Measurements from ENCODE around the gene MAPK14. TPM values are rescaled to one million over a fixed set of nuclear protein-coding genes. Genes with fewer than 3 reads are reported as not detected.

MAPK14 gene
- total and polyA plus RNA-seq, 2 donors (not counting 3 experiments of a cell fraction or from before 2014, with no cell fraction given): 33.3 to 54.1 TPM

- Histone ChIP-seq H3K4me1 (ENCODE audit: control insufficient read depth, extremely low read depth, insufficient read depth, low read length) (peaks cover 10% of the 10 kb centered on the region), H3K36me3 (ENCODE audit: control insufficient read depth in 2 of 2, extremely low read depth in 1 of 2, insufficient read depth in 2 of 2, low read length in 2 of 2) (no peaks in the 10 kb centered on the region), H2AFZ (ENCODE audit: low read depth, low read length) (no peak overlapping the region), H3K9me3 (replicated peaks; ENCODE audit: control insufficient read depth, insufficient read depth, low read length) (no peaks in the 10 kb centered on the region), H3K9ac (replicated peaks; ENCODE audit: extremely low read depth, insufficient read depth, low read length) (no peak overlapping the region), H3K9me1 (replicated peaks; ENCODE audit: control insufficient read depth, extremely low read depth, insufficient read depth, low read length) (no peaks in the 10 kb centered on the region), H3K79me2 (ENCODE audit: control insufficient read depth, insufficient read depth, low read length) (peaks cover 95% of the 10 kb centered on the region), H3K4me2 (ENCODE audit: insufficient read depth, low read length) (no peak overlapping the region), H3K27me3 (ENCODE audit: control insufficient read depth in 2 of 2, insufficient read depth in 2 of 2, low read length in 2 of 2) (no peaks in the 10 kb centered on the region), H4K20me1 (replicated peaks; ENCODE audit: control insufficient read depth, extremely low read depth, insufficient read depth, low read length) (peaks cover 10% of the 10 kb centered on the region), H3K27ac (ENCODE audit: insufficient read depth, low read depth, low read length) (no peak overlapping the region), H3K4me3 (replicated peaks in 1 of 3; ENCODE audit: insufficient read depth in 1 of 3, low read depth in 1 of 3, low read length in 3 of 3) (no peak overlapping the region)
- TF ChIP-seq JUN (IDR thresholded peaks at IDR 0.05; ENCODE audit: borderline replicate concordance, insufficient read depth, insufficient read length, low read depth) (no peak), EZH2 (IDR thresholded peaks at IDR 0.05; ENCODE audit: borderline replicate concordance, low read depth, low read length, severe bottlenecking) (no peak), GATA2 (IDR thresholded peaks at IDR 0.05; ENCODE audit: insufficient read depth, insufficient read length, low read depth, low read length) (no peak), MYC (IDR thresholded peaks at IDR 0.05; ENCODE audit: low read depth, low read length) (no peak), POLR2AphosphoS5 (IDR thresholded peaks at IDR 0.05; ENCODE audit: insufficient read depth, low read depth, low read length) (no peak)
- no peak for FAIRE-seq
- BruUV-seq (replicated peaks): no TSS peak
- ChIA-PET CTCF (interaction anchor here (1.2 kb wide), 1 partner anchor 87 kb away, joined by 3 read pairs; no protein-coding TSS in a partner anchor), POLR2A (interaction anchor here (0.7 kb wide), 1 partner anchor 12 kb away, joined by 3 read pairs; no protein-coding TSS in a partner anchor)
- no peak for DNase-seq (ENCODE audit: low read depth, low spot score)
- dilution Hi-C loops (cut with MboI; ENCODE audit: extremely low pct_ligation_motif_present, low sequenced_read_pairs) (no loop called here), intact Hi-C loops (cut with micrococcal nuclease) (no loop called here)
Measured at GRCh38 chr6:36034441-36034840, 6.8 kb downstream of the MAPK14 start.

- ChIA-PET POLR2A (no interaction called here), CTCF (interaction anchor here (0.6 to 1.1 kb wide), 2 partner anchors 60 to 160 kb away, joined by 3 to 6 read pairs; no protein-coding TSS in a partner anchor)
- BruUV-seq (replicated peaks): no TSS peak
- FAIRE-seq (no peak), DNase-seq (ENCODE audit: low read depth, low spot score) (no peak)
- Histone ChIP-seq H3K4me3 (replicated peaks in 1 of 3; ENCODE audit: insufficient read depth in 1 of 3, low read depth in 1 of 3, low read length in 3 of 3) (no peak overlapping the region), H3K9ac (replicated peaks; ENCODE audit: extremely low read depth, insufficient read depth, low read length) (no peak overlapping the region), H3K9me1 (replicated peaks; ENCODE audit: control insufficient read depth, extremely low read depth, insufficient read depth, low read length) (no peaks in the 10 kb centered on the region), H3K9me3 (replicated peaks; ENCODE audit: control insufficient read depth, insufficient read depth, low read length) (no peaks in the 10 kb centered on the region), H3K4me1 (ENCODE audit: control insufficient read depth, extremely low read depth, insufficient read depth, low read length) (peaks cover 10% of the 10 kb centered on the region), H3K27me3 (ENCODE audit: control insufficient read depth in 2 of 2, insufficient read depth in 2 of 2, low read length in 2 of 2) (no peaks in the 10 kb centered on the region), H3K36me3 (ENCODE audit: control insufficient read depth in 2 of 2, extremely low read depth in 1 of 2, insufficient read depth in 2 of 2, low read length in 2 of 2) (no peaks in the 10 kb centered on the region), H3K4me2 (ENCODE audit: insufficient read depth, low read length) (no peak overlapping the region), H4K20me1 (replicated peaks; ENCODE audit: control insufficient read depth, extremely low read depth, insufficient read depth, low read length) (peaks cover 10% of the 10 kb centered on the region), H3K79me2 (ENCODE audit: control insufficient read depth, insufficient read depth, low read length) (peaks cover 94% of the 10 kb centered on the region), H3K27ac (ENCODE audit: insufficient read depth, low read depth, low read length) (no peak overlapping the region), H2AFZ (ENCODE audit: low read depth, low read length) (no peak overlapping the region)
- intact Hi-C loops (cut with micrococcal nuclease): no loop called here
- TF ChIP-seq MAX (IDR thresholded peaks at IDR 0.05; ENCODE audit: insufficient read depth, insufficient read length) (no peak), FOS (IDR thresholded peaks at IDR 0.05; ENCODE audit: borderline replicate concordance, insufficient read depth, low read length) (no peak), GATA2 (IDR thresholded peaks at IDR 0.05; ENCODE audit: insufficient read depth, insufficient read length, low read depth, low read length) (no peak), CTCF (IDR thresholded peaks at IDR 0.05; ENCODE audit: extremely low read depth in 1 of 2, insufficient read depth in 1 of 2, low read depth in 1 of 2, low read length in 2 of 2) (no peak), JUN (IDR thresholded peaks at IDR 0.05; ENCODE audit: borderline replicate concordance, insufficient read depth, insufficient read length, low read depth) (no peak), POLR2AphosphoS5 (IDR thresholded peaks at IDR 0.05; ENCODE audit: insufficient read depth, low read depth, low read length) (no peak), EZH2 (IDR thresholded peaks at IDR 0.05; ENCODE audit: borderline replicate concordance, low read depth, low read length, severe bottlenecking) (no peak), POLR2A (IDR thresholded peaks at IDR 0.05; ENCODE audit: low read depth, low read length) (no peak), MYC (IDR thresholded peaks at IDR 0.05; ENCODE audit: low read depth, low read length) (no peak)
- dilution Hi-C loops (cut with MboI; ENCODE audit: extremely low pct_ligation_motif_present, low sequenced_read_pairs): no loop called here
Measured at GRCh38 chr6:36035225-36035624, 7.6 kb downstream of the MAPK14 start.
